Esophagus squamous epithelium (tissue), 4 donors: ENCODE results near the gene NHLH1.

ENCODE experiments used
- POLR2A ChIP-seq, 4 donors: fragments of 450-650 bp; IDR thresholded peaks; one replicate each; pipeline ENCODE4 v1.6.1; 2017; ENCODE audit warnings: antibody characterized with exemption in 4 of 4, mild to moderate bottlenecking in 4 of 4, moderate library complexity in 3 of 4
- TF ChIP-seq, protein P1 (sequence below), 6 experiments: fragments of 450-650 bp in 4 of 6; fragments of 200-600 bp in 2 of 6; sonication (generic) in 2 of 6; IDR thresholded peaks; one replicate each; pipeline ENCODE4 v1.5.1; 2016 to 2019; ENCODE audit warnings: antibody characterized with exemption in 6 of 6, mild to moderate bottlenecking in 4 of 6, moderate library complexity in 4 of 6

DNA sequence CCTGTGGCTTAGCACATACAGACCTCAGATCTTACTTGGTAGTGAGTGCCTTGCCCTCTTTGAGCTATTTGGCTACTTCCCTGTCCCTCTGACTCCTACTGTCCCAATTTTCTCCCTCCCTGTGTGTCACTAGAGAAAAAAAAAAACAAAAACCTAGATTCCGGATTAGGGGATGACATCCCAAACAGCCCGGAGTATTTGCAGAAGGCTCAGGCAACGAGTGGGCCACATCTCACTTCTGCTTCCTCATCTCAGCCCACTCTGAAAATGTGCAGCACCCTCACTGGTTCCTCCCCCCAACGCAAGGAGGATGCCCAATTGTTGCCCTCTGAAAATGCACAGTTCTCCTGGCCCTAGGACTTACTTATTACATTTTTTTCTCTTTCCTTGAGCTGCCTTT is 4.9 kb downstream of the NHLH1 start:
- TF ChIP-seq, protein P1, sequence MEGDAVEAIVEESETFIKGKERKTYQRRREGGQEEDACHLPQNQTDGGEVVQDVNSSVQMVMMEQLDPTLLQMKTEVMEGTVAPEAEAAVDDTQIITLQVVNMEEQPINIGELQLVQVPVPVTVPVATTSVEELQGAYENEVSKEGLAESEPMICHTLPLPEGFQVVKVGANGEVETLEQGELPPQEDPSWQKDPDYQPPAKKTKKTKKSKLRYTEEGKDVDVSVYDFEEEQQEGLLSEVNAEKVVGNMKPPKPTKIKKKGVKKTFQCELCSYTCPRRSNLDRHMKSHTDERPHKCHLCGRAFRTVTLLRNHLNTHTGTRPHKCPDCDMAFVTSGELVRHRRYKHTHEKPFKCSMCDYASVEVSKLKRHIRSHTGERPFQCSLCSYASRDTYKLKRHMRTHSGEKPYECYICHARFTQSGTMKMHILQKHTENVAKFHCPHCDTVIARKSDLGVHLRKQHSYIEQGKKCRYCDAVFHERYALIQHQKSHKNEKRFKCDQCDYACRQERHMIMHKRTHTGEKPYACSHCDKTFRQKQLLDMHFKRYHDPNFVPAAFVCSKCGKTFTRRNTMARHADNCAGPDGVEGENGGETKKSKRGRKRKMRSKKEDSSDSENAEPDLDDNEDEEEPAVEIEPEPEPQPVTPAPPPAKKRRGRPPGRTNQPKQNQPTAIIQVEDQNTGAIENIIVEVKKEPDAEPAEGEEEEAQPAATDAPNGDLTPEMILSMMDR (IDR thresholded peaks at IDR 0.05), result no peak
- TF ChIP-seq POLR2A (IDR thresholded peaks at IDR 0.05), result no peak
